HG03039 (cell line): ENCODE results near the gene TPP1.

ENCODE experiments used
- ATAC-seq: cut with Tn5 transposase; IDR thresholded peaks from one replicate; pipeline ENCODE4 v1.9.1; 2021; ENCODE audit warnings: mild to moderate bottlenecking, moderate library complexity; ENCODE audit not compliant: unreplicated experiment

TPP1 gene

DNA sequence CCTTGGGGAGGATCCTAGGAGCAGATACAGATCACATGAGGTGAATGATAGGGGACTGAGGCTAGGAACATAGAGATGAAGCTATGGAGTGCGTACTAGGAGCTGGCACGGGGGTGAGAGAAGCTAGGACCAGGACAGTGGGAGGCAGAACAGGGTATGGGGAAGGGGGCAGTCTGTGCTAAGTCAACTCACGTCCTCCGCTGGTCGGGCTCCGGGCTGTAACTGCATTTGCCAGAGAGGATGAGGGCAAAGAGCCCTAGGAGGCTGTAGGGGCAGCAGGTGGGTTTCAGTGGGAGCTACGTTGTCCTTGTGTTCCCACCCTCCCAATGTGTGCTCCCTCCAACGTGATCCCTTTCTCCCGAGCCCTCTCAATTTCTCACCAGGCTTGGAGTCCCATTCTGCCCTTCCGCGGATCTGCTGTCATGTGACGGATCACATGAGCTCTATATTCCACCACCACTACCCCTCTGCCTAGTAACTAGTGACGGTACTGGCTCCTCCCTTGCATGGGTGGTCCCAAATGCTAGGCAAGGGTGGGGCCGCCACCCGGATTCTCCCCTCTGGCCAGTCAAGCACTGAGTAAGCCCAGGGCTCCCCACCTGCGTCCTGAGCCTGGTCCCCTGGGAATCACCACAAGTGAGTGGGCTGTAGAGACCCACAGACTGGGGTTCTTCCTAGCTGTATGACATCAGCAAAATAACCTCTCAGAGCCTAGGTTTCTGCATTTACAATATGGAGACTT is at the start of gene TPP1:
TSS of gene TPP1 (minus strand) at position 419 of the 742 bp plus-strand sequence. CDS start at position 397, 22 bp downstream.
- ATAC-seq: peak; percentile 96

DNA sequence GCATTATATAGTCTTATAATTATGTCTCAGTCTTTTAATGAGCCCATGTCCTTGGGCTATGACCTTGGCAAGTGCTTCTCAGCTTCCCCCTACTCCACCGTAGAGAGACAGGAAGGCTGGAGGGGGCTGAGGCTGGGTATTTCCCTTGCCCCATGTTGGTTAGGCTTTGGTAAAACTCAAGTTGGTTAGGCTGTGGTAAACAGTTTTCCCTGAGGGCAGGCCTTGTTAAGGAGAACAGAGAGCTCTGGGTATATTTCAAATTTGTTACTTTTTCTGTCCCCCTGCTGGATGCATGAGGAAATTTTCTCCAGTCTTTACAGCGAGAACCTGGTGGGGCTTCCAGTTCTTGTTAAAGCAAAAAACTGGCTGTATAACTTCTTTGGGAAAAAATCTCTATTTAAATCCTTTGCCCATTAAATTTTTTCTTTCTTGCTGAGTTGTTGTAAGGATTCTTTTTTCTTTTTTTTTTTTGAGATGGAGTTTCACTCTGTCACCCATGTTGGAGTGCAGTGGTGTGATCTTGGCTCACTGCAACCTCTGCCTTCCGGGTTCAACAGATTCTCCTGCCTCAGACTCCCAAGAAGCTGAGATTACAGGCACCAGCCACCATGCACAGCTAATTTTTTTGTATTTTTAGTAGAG is 48.6 kb upstream of the TPP1 start:
- no peak for ATAC-seq

DNA sequence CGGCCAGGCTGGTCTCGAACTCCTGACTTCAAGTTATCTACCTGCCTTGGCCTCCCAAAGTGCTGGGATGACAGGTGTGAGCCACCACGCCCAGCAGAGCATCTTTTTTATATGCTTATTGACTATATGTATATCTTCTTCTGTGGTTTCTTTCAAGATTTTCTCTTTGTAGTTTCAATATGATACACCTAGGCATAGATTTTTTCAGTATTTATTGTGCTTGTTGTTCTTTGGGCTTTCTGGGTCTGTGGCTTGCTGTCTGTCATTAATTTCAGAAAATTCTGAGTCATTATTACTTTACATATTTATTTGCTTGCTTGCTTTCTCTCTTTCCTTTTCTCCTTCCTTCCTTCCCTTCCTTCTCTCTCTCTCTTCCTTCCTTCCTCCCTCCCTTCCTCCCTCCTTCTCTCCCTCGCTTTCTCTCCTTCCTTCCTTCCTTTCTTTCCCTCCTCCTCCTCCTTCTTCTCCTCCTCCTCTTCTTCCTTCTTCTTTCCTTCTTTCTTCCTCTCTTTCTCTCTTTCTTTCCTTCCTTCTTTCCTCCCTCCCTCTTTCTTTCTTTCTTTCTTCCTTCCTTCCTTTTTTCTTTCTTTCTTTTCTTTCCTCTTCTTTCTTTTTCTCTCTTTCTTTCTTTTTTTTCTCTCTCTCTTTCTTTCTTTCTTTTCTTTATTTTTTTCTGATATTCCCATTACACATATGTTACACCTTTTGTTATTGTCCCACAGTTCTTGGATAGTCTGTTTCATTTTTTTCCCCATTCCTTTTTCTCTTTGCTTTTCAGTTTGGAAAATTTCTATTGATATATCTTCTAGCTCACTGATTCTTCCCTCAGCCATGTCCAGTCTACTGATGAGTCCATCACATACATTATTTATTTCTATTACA is 47.3 kb upstream of the TPP1 start:
- no peak for ATAC-seq

DNA sequence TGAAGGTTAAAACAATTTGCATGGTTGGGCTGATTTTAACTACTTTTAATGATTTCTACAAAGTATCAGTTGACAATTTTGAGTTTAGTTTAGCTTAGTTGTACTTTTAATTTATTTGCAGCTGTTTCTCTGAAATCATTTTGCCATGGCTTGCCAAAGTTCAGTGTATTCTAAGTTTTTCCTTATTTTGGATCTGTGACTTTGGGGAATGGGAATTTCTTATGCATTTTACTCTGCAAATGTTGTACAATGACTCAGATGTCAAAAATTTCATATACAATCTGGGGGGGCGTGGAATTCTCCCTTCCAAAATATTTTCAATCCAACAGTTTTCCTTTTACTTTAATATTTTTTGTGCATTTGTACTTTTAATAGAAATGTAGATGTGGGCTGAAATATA is 45.3 kb upstream of the TPP1 start:
- ATAC-seq: no peak

DNA sequence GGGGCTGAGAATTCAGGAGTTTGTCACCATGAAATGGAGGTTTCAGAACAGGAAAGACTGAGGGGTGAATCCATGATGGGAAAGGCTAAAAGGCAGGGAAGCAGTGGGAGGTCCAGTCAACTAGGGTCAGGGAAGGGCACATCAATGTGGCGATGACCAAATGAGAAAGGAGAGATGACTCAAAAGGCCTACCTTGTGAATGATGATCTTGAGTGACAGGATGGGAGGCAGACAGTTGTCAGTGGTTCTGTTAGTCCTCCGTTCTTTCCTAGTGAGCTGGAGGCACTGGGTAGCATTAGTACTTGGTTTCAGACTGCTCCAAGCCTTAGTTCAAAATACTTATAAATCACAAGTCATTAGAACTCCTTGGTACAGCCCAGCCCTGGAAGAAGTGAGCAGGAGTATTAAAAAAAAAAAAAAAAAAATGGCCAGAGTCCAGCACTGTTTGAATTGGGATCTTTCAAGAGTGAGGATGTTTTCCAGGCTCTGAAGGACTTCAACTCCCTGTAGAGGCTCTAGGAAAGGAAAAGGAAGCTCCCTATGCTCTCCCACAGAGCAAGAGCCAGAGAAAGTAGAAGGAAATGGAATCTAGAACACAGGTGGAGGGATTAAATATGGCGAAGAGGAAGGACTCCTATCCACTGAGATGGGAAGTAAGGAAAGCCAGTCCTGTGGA is 44.7 kb upstream of the TPP1 start:
- ATAC-seq: no peak

DNA sequence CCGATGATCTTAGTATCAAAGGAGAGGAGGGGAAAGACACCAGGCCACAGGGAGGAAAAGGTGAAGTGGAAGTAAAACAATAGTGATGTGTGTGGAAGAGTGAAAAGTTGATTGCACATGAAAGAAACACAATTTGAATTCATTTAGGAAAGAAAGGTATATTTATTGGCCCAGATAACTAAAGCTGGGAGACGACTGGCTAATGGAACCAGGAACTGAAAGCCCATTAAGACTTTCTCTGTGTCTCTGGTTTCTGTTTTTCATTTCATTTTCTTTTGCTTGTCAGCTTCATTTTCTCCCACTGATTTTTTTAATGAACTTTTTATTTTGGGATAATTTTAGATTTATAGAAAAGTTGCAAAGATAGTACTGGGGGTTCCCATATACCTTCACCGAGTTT is 41.5 kb upstream of the TPP1 start:
- no peak for ATAC-seq

DNA sequence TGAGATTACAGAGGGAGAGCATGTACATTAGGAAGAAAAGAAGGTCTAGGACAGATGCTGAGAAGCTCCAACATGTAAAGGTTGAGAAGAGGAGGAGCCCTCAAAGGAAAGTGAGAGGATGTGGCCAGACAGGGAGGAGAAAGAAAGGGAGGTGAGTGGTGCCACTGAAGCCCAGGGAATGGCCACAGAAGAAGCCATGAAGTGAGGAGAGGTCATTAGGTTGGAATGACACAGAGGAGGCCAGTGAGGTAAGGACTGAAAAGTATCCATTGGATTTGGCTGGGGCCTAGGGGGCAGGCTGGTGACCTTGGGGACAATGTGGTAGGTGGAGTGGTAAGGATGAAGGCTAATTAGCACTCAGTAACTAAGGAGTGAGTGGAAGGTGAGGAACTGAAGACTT is 39.4 kb upstream of the TPP1 start:
- ATAC-seq: no peak

DNA sequence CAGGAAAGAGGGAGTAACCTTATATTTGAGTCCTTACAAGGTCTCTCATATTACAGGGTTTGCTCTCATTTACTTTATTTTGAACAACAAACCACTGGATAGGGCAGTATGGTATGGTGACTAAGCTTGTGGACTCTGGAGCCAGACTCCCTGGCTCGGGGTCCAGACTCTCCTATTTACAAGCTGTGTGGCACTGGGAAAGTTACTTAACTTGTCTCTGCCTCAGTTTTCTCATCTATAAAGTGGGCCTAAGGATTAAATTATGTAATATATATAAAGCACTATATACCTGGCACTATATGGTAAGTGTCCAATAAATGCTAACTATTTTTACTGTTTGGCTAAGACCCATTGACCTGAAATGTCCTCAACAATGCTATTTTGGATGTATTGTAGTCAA is 38.1 kb upstream of the TPP1 start:
- no peak for ATAC-seq

DNA sequence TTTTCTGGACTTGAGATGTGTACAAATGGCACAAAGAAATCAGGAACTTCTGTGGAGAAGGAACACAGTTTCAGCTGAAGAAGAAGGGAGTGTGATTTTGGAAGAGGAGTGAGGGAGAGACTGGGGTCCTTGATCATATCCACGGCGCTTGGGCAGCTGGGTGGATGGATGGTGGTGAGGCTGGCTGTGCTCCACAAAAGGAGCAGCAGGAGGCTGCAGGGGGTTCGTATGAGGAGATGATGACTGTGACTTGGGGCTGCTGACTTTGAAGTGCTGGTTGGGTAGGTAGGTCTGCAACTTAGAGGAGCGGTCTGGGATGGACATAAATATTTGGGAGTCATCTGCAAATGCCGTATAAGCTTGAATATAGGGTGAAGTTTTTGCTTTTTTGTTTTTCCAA is 37.7 kb upstream of the TPP1 start:
- ATAC-seq: no peak

DNA sequence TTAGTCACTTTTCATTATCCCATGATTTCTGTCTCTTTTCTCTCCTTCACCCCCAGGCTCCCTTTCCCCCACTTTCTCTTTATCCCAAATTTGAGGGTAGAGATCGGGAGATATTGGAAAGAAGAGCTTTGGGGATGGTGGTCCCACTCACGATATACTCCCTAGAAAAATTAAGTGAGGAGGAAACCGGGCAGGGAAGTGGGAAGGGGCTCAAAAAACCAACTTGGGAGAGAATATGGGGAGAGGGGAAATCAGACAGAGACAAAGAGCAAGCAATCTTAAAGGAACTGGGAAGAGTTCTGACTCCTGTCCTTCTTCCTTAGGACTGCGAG is 37.3 kb upstream of the TPP1 start:
- no peak for ATAC-seq

DNA sequence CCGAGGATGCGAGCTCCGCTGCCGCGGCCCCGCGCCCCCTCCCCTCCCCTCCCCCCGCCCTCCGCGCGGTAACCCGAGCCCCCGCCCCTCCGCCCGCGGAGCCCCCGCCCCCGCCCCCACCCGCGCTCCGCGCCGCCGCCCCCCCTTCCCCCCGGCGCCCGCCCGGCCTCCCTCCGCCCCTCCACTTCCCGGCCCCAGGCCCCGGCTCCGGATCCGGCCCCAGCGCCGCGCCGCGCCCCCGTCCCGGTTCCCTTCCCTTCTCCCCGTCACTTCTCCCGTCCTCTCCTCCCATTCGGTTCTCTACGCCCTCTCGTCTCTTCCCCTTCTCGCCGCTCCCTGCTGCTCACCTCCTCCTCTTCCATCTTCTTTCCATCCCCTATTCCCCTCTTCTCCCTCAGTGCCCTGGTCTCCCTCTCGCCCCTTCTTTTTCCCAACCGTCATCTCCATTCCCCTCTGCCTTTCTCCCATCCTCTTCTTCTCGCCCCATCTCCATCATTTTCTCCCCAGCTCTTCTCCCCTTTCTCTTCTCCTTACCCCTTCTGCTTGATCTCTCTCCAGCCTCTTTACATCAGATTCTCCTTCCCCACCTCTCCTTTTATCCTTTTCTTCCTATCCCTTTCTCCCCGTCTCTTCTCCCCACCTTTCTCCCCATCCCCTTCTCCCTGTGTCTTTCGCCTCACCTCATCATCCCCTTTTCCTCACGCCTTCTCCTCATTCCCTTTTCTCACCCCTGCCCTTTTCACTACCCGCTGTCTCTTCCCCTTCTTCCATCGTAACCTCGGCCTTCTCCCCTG is 36.8 kb upstream of the TPP1 start, which contains the start of gene DCHS1:
TSS of gene DCHS1 (minus strand) at position 20 of the 794 bp plus-strand sequence. CDS start 14,196 bp downstream, outside the sequence.
- no peak for ATAC-seq

DNA sequence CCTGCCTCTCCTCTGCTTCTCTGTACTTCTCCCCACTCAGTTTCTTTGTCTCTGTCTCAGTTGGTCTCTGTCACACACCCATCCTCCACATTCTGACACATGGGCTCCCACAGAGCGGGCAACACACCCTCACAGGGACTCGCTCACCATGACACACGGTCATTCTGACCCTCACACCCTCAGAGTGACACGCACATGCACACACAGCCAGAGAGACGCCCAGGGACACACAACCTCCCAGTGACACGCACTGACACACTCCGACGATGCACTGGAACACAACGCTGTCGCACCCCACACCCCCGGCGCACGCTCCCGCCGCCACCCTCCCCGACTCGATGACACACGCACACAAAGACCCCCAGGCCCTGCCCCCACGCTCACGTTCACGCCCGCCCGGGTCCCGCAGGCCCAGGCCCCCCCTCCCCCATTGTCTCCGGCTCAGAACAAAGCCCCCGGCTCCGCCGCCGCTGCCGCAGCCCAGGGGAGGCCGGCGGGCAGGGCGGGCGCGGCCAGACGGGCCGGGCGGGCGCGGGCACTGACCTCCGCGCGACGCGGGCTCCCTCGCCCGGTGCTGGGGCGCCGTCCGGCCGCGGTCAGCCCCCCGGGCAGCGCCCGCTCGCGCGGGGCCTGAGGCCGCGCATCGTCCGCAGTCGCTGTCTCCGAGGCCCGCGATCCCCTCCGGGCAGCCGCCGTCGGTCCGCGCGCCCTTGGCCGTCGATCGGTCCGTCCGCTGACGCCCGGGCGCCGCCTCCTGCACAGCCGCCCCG is 36.0 kb upstream of the TPP1 start:
- ATAC-seq: no peak

DNA sequence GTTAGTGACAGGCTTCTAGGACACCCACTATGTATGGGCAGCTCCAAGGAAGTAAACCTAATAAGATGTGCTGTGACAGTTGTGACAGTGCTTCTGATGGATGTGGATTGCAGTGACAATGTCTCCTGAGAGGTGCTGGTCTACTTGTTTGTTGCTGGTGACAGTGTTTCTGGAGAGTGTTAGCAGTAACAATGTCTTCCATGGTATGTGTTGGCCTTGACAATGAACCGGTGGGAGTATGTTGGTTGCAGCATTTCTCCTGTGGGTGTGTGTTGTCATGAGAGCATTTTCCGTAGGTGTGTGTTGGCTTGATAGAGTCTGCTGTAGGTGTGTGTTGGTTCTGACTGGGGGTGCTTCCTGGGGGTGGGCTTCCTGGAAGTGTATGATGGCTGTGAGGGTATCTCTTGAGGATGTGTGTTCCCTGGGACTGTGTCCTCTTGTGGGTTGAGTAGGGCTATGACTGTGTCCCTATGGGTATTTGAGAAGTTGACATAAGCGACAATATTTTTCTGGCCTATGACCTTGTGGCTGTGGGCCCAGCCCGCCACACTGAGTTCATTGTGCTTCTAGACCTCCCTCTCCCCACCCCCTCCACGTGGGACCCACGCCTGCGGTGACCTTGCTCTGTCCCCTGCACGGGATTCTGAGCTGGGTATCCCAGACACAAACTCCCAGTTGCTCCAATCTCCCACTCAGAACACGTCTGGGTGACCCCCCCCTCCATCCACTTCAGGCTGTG is 35.2 kb upstream of the TPP1 start:
- ATAC-seq: no peak

DNA sequence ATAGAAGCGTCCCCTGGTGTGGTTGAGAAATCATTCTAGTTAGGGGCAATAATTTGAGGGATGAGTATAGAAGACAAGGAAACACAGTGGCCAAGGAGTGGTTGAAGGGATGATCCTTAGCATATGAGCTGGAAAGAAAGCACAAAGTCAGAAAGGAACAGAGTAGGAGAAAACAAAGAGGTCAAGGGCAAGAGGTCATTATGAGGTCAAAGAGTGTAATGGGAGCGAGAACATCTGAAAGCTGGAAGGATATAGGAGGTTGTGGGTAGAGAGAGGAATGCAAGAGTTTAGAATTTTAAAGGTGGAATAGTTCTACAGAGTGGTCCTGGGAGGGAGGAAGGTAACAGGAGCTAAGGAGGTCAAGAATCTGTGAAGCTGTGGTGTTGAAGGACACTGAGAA is 34.4 kb upstream of the TPP1 start:
- no peak for ATAC-seq

DNA sequence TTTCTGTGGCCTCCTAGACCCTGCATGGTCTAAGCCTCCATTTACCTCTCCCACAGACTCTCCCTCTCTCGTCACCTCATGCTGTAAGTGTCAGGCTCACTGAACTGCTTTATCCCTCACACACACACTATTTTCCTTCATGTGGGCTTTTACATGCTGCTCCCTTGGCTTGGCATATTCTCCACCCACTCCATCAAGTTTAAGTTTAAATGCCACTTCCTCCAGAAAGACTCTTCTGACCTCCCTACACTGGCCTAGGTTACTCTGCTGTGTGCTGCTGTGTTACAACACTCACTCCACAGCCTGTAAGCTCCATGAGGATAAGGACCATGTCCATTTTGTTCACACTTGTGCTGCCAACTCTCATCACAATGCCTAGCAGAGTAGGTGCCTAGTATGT is 33.9 kb upstream of the TPP1 start:
- ATAC-seq: no peak

DNA sequence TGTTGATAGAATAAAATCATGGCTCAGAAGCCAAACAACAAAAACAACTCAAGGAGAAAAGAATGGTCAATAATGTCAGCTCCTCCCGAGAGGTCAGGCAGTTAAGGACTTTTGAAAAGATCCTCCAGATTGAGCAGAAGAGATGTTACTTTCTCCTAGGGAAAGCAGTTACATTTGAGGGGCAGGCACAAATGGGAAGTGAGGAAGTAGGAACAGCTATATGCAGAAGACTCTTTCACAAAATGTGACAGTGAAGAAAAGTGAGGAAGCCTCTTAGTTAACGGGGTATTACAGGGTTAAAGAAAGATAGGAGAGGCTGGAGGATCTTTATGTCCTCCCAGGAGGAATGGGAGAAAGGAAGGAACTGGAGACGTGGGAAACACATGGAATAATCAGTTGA is 33.0 kb upstream of the TPP1 start:
- no peak for ATAC-seq

DNA sequence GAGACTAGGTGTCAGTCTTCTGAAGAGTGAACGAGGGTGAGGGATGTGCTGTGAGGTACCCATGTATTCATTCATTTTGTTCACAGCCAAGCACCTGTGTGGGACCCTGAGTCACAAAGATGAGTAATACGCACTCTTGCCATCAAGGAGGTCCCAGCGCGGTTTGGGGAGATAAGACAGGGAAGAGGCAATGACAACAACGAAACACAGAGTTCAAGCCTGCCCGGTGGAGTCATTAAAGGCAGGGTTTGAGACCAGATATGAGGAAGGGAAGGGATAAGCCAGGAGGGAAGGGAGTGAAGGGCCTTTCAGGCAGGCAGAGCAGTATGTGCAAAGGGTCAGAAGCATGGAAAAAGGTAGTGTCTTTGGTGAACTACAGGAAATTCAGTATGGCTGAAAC is 31.8 kb upstream of the TPP1 start:
- no peak for ATAC-seq

DNA sequence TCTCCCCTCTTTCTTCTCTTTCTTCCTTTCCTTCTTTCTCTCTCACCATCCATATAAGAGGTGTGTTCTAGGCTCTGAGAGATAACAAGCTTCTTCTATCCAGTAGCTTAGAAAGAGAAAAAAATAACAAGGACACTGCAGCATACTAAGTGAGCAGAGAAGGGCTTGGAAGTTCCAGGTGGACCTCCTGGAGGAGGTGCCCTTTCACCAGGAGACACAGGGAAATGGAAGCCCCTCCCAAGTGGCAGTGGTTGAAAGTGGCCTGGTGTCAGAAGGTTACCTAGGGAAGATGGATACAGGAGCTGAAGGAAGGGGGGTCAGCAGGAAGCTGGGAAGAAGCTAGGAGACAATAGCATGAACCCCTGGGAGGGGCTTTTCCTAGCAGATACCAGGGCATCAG is 30.9 kb upstream of the TPP1 start:
- no peak for ATAC-seq

DNA sequence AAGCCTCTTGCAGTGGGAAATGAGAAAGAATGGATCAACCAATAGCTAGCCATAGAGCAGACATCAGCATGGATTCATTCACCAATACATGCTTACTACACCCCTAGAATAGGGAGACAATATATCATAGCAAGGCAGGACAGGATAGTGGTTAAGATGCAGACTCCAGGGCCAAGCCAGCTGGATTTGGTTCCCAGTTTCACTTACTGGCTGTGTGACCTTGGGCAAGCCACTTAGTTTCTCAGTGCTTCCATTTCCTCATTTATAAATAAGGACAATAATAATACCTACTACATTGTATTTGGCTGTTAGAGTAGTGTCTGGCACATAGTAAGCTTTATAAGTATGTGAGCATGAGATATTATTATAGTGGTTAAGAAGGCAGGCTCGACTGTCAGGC is 29.3 kb upstream of the TPP1 start:
- no peak for ATAC-seq
